ENCODE data around the gene RPH3AL.
A peak's percentile ranks its signal among the peaks of the same experiment; 100 is the strongest.

The RPH3AL gene

DNA sequence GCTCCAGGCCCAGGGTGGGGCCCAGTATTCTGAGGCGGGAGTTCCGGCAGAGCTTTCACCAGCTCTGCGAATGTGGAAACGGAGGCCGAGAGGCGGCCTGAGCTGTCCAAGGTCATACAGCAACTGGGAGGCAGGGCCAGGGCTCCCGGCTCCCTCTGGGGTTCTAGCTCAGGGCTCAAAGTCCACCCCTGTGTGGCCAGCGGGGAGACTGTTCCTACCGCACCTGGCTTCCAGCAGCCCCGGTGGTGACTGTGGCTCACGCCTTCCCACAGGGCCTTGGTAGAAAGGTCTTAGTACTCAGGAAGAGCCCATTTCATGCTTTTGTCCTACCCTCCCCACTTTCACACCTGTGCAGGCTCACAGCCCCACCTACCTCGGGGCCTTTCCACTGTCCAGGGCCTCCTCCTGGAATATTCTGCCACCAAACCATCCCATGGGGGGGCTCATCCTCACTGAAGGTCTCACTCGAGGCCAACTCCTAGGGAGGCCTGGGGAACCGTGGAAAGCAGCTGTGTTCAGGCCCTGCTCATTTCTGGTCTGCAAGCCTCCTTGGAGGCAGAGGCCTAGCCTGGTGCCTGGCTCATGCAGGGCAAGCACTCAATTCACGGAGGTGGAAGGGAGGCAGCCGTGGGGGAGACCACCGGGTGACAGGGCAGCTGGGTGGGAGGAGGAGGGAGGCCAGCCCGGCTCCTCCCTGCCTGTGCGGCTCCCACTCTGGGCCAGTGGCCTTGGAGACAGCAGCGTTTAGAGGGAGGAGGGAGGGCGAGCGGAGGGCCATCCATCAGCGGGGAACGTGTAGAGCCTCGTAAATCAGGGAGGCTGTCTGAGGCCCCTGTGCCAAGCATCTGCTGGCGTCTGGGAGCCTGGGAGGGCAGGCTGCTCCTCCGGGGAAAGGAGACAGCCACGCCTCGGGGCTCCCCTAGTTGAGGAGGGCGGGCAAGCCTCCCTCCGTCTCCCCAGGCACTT is 158.5 kb downstream of the RPH3AL start:
- FAIRE-seq (no peak), DNase-seq (ENCODE audit: insufficient read length, low spot score) (no peak)

DNA sequence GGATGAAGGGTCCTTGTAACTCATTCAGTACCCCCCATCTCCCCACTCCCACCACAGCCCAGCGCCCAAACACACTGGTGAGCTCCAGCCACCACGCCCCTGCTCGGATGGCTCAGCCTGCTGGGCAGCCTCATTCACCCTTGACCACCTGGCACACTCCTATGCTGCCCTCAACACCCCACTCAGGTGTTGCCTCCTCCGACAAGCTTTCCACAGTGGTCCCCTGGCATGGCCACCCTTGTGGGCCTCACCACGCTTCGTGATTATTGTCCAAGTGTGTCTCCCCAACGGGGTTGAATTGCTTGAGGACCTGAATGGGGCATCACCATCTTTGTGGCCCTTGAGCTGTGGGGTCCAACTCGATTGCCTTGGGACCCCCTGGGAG is 159.2 kb downstream of the RPH3AL start:
- DNase-seq (ENCODE audit: insufficient read length, low spot score): no peak
- FAIRE-seq: no peak

DNA sequence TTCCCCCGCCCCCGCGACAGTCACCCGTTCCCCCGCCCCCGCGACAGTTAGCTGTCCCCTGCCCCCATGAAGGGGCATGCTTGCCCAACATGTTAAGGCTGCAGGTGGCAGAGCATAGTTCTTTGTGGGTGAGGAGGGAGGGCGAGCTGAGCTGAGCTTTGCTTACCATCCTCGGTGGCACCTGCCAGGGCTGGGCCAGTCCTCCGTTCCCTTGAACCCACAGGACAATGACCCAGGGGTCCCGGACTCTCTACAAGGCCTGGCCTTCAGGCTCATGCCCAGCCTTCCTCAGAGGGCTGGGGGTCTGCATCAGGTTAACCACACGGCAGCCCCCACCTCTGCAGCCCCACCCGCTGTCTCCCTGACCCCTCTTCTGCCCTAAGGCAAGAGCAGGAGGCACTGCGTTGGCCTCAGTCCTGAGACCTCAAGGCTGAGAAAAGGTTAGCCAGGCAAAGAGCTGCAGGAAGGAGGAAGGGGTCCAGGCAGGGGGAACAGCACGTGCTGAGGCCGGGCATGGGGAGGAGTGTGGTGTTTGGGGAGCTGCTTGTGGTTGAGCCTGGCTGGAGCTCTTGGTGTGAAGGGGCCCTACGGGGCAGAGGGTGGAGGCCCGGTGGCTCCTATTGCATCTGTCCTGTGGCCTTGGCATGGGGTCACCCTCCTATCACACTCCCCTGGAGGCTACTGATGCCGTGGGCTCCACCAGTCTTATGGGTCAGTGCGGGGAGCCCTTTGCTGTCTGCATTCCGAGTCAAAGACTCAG is 159.8 kb downstream of the RPH3AL start:
- DNase-seq (ENCODE audit: insufficient read length, low spot score) (no peak), FAIRE-seq (no peak)

DNA sequence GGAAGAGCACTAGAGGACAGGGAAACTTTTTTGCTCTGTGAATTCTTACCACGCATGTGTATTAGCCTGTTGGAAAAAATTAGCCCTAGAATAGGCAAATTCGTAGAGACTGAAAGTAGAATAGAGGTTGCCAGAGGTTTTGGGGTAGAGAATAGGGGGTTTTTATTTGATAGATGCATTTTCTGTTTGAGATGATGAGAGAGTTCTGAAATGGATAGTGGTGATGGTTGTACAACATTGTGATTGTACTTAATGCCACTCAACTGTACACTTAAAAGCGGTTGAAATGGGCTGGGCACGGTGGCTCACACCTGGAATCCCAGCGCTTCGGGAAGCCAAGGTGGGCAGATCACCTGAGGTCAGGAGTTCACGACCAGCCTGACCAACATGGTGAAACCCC is 163.2 kb downstream of the RPH3AL start:
- DNase-seq (ENCODE audit: insufficient read length, low spot score): no peak
- no peak for FAIRE-seq

GRCh38 chr17:187130-187529 is 165.5 kb downstream of the RPH3AL start:
- FAIRE-seq (no peak), DNase-seq (ENCODE audit: insufficient read length, low spot score) (no peak)

DNA sequence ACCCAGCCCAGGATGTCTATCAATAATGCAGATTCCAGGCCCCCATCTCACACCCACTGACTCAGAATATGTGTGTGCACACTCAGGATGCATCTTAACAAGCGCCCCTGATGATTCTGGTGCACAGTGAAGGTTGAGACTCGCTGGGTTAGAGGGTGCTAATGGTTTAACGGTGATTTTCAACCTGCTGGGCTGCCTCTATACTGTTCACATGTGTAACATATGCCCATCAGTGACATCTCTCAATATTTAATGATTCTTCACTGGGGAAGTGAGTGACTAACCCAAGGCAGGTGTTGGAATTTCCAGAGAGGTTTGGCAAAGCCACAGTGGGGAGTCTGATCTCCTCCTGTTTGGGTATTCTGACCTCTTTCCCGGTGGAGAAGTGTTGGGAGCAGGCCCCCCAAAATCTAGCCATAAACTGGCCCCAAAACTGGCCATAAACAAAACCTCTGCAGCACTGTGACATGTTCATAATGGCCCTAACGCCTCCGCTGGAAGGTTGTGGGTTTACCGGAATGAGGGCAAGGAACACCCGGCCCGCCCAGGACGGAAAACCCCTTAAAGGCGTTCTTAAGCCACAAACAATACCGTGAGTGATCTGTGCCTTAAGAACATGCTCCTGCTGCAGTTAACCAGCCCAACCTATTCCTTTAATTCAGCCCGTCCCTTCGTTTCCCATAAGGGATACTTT is 167.0 kb downstream of the RPH3AL start:
- FAIRE-seq: no peak
- DNase-seq (ENCODE audit: insufficient read length, low spot score): no peak

DNA sequence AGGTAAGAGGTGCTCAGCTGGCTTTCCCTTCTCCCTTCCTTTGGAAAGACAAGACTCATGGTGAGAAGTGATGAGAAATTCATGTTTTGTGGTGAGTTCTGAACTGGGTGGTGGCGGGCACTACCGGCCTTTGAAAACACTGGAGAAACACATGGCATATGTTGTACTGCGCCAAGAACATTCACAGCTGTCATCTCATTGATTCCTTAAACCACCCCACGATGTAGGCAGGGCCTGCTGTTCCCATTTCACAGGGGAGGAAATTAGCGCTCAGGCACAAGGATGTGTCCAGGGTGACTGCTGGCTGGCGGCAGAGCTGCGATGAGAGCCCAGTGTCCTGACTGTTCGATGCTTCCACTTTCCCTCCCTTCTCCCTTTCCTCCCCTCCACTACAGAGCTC is 169.6 kb downstream of the RPH3AL start:
- FAIRE-seq: no peak
- DNase-seq (ENCODE audit: insufficient read length, low spot score): no peak

GRCh38 chr17:182050-182751 is 170.4 kb downstream of the RPH3AL start:
- DNase-seq (ENCODE audit: insufficient read length, low spot score) (no peak), FAIRE-seq (peak; percentile 55)

GRCh38 chr17:181245-182049 is 171.2 kb downstream of the RPH3AL start, which contains the start of gene DOC2B:
Gene DOC2B, minus strand, starts transcription at chr17:181650. Its CDS starts 171 bp downstream, at chr17:181479.
- DNase-seq (ENCODE audit: insufficient read length, low spot score) (no peak), FAIRE-seq (peak; percentile 16)

- DNase-seq (ENCODE audit: insufficient read length, low spot score) (no peak), FAIRE-seq (no peak)
These were observed 172.0 kb downstream of the RPH3AL start for GRCh38 chr17:180381-181244.

DNA sequence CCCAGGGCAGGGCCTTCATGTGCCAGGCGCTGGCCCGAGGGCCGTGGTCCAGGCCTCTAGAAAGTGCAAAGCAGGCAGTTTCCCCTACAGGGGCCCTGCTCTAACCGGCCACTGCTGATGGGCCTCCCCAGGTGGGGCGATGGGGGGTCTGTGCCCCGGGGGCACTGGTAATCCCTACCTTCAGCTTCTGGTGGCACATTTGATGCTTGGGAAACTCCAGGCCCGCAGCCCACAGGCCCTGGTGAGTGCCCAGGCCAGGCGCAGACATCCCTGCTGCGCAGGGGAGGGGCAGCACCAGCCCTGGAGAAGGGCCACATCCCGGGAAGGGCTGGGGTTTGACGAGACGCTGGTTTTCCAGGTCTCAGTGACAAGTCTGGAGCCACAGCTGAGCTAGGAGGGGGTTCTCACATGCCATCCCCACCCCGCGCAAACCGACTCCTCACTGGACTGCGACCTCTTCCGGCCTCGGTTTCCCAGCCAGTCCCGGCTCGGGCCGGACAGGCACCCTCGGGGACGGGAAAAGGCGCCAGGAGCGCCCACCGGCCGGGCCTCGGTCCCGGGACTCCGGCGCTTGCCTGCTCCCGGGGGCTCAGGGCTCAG is 172.7 kb downstream of the RPH3AL start:
- DNase-seq (ENCODE audit: insufficient read length, low spot score) (no peak), FAIRE-seq (no peak)

GRCh38 chr17:179066-179432 is 173.6 kb downstream of the RPH3AL start:
- DNase-seq (ENCODE audit: insufficient read length, low spot score) (no peak), FAIRE-seq (no peak)

DNA sequence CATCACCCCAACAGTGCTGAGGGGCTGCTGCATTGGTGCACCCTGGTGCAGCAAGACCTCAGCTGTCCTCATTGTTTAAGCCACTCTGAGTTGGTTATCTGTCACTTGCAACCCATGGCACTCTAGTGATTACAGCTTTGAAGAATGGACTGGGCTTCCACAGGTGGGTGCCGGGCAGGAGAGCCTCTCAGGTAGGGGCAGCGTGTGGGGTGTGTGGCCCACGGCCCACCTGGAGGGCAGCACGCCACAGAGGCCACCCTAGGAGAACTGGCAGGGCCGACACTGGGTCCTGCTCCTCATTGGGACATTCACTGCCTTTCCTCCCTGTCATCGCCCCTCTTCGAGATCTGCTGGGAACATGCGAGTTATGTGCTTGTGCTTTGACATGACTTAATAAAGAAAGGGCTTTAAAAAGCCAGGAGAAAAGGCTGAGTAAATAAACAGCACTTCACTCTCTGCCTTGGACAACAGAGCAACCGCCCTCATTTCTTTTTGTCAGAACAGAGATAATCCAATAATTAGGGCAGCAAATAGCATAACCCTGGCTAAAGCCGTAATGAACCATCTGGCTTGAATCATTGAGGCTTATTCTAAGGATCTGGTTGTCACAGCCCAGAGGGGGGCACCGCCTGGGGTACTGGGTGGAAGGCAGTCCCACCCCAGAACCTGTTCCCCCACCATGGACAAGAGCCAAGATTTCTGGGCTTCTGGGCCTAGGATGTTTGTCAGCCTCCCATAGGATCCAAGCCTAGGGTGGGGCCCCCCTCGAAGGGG is 174.1 kb downstream of the RPH3AL start:
- DNase-seq (ENCODE audit: insufficient read length, low spot score) (no peak), FAIRE-seq (no peak)

DNA sequence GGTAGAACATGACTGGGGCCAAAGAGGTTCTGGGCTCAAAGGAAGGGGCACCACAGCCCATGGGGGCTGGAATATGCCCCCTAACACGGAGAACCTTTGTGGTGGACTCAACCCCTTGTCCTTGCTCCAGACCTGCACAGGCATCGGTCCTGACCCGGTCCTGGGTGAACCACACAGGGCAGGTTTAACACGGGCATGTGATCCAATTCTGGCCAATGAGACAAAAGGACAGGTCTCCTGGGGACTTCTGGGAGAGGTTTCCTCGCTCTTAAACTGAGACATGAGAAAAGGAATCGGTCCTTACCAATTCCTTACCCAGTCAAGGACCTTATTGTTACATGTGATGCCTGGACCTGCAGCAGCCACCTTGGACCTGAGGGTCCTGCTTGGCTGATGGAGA is 174.8 kb downstream of the RPH3AL start:
- FAIRE-seq (no peak), DNase-seq (ENCODE audit: insufficient read length, low spot score) (no peak)

DNA sequence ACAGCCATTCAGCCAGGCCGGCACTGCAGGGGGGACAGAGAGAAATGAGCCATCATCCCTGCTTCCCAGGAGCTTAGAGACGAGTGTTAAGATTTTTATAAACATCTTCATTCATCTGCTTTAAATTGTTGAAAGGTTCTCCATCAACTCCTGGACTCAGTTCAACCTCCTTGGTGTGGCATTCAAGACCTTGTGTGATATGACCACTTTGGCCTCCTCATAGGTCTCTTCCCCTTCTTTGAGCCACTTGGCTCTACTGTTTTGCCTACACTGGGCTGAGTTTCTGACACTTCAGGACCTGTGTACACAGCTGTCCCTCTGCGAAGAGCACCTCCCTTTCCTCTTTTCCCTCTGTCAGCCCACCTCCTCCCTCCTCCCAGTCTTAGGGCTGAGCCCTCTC is 175.5 kb downstream of the RPH3AL start:
- DNase-seq (ENCODE audit: insufficient read length, low spot score): no peak
- no peak for FAIRE-seq

DNA sequence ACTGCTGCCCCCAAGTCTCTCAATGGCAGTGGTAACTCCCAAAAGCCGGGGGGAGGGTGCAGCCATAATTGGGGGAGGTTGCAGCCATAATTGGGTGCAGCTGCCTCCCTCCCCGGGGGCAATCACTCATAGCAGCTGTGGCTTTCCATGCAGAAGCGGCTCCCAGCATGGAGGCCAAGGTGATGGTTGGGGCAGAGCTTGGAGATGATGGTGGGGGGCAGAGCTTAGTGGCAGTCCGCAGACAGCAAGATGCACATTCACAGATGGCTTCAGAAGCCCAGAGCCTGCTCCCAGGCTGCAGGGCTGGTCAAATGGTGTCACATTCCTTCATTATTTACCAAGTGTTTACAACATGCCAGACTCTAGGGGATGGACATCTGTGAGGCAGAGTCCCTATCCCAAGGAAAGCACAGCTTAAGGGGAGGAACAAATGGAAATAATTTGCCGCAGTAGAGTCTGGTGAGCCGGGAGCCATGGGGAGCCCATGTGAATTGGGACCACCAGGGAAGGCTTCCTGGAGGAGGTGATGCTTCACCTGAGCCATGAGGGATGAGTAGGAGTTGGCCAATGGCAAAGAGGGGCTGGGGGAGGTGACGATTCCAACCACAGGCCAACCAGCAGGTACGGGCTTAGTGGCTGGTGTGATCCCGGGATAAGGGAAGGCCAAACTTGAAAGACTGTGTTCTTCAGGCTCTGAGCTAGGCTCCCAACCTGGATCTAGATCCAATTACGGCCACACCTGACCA is 179.3 kb downstream of the RPH3AL start:
- DNase-seq (ENCODE audit: insufficient read length, low spot score): no peak
- no peak for FAIRE-seq

- DNase-seq (ENCODE audit: insufficient read length, low spot score): no peak
- no peak for FAIRE-seq
These were observed 180.2 kb downstream of the RPH3AL start for GRCh38 chr17:172401-172800.

Measured in HTR-8/SVneo (cell line).